HEK293 (cell line): ENCODE measurements around the gene PLA2G4B.

Experiments
- KLF16 ChIP-seq: fragments of 450-650 bp; formaldehyde crosslinking; IDR thresholded peaks from 2 replicates; pipeline ENCODE4 v1.5.1; 2017; ENCODE audit warnings: missing biosample characterization, missing genetic modification characterization
- KLF17 ChIP-seq: fragments of 450-650 bp; formaldehyde crosslinking; IDR thresholded peaks from 2 replicates; pipeline ENCODE4 v1.5.1; 2016; ENCODE audit warnings: missing biosample characterization, missing genetic modification characterization
- KLF7 ChIP-seq: fragments of 450-650 bp; formaldehyde crosslinking; IDR thresholded peaks from 2 replicates; pipeline ENCODE4 v1.5.1; 2016; ENCODE audit warnings: missing biosample characterization, missing genetic modification characterization, borderline replicate concordance
- KLF9 ChIP-seq: fragments of 450-650 bp; formaldehyde crosslinking; IDR thresholded peaks from 2 replicates; pipeline ENCODE4 v1.5.1; 2016; ENCODE audit warnings: missing biosample characterization, missing genetic modification characterization, low read depth
- MZF1 ChIP-seq: fragments of 450-650 bp; formaldehyde crosslinking; IDR thresholded peaks from 2 replicates; pipeline ENCODE4 v1.5.1; 2017; ENCODE audit warnings: missing biosample characterization, missing genetic modification characterization, borderline replicate concordance
- PRDM1 ChIP-seq: fragments of 450-650 bp; formaldehyde crosslinking; IDR thresholded peaks from 2 replicates; pipeline ENCODE4; 2016; ENCODE audit warnings: missing biosample characterization, missing genetic modification characterization
- SCRT1 ChIP-seq: fragments of 450-650 bp; formaldehyde crosslinking; IDR thresholded peaks from 2 replicates; pipeline ENCODE4 v1.5.1; 2016; ENCODE audit warnings: missing biosample characterization, missing genetic modification characterization, borderline replicate concordance
- WT1 ChIP-seq: fragments of 450-650 bp; formaldehyde crosslinking; IDR thresholded peaks from 2 replicates; pipeline ENCODE4 v1.5.1; 2016; ENCODE audit warnings: missing biosample characterization, missing genetic modification characterization
- ZBTB21 ChIP-seq: fragments of 450-650 bp; formaldehyde crosslinking; IDR thresholded peaks from 2 replicates; pipeline ENCODE4 v1.5.1; 2017; ENCODE audit warnings: missing biosample characterization, missing genetic modification characterization
- ZEB2 ChIP-seq: fragments of 450-650 bp; formaldehyde crosslinking; IDR thresholded peaks from 2 replicates; pipeline ENCODE4 v1.5.1; 2016; ENCODE audit warnings: missing biosample characterization, missing genetic modification characterization
- ZNF112 ChIP-seq: fragments of 450-650 bp; formaldehyde crosslinking; IDR thresholded peaks from 2 replicates; pipeline ENCODE4 v1.5.0; 2017; ENCODE audit warnings: missing biosample characterization, missing genetic modification characterization
- ZNF140 ChIP-seq: fragments of 450-650 bp; formaldehyde crosslinking; IDR thresholded peaks from 2 replicates; pipeline ENCODE4 v1.5.1; 2016; ENCODE audit warnings: missing biosample characterization, missing genetic modification characterization
- ZNF2 ChIP-seq: fragments of 450-650 bp; formaldehyde crosslinking; IDR thresholded peaks from 2 replicates; pipeline ENCODE4 v1.5.1; 2016; ENCODE audit warnings: missing biosample characterization, missing genetic modification characterization
- ZNF239 ChIP-seq: fragments of 450-650 bp; formaldehyde crosslinking; IDR thresholded peaks from 2 replicates; pipeline ENCODE4 v1.5.1; 2016; ENCODE audit warnings: missing biosample characterization, missing genetic modification characterization
- ZNF280C ChIP-seq: fragments of 450-650 bp; formaldehyde crosslinking; IDR thresholded peaks from 2 replicates; pipeline ENCODE4 v1.5.1; 2016; ENCODE audit warnings: missing biosample characterization, missing genetic modification characterization
- ZNF280D ChIP-seq: fragments of 450-650 bp; formaldehyde crosslinking; IDR thresholded peaks from 2 replicates; pipeline ENCODE4 v1.5.1; 2016; ENCODE audit warnings: missing biosample characterization, missing genetic modification characterization
- ZNF292 ChIP-seq: fragments of 450-650 bp; formaldehyde crosslinking; IDR thresholded peaks from 2 replicates; pipeline ENCODE4 v1.5.1; 2016; ENCODE audit warnings: low read depth, missing biosample characterization, missing genetic modification characterization, borderline replicate concordance
- ZNF341 ChIP-seq: fragments of 450-650 bp; formaldehyde crosslinking; IDR thresholded peaks from 2 replicates; pipeline ENCODE4; 2016; ENCODE audit warnings: low read depth, missing biosample characterization, missing genetic modification characterization
- ZNF350 ChIP-seq: fragments of 450-650 bp; formaldehyde crosslinking; IDR thresholded peaks from 2 replicates; pipeline ENCODE4 v1.5.0; 2017; ENCODE audit warnings: missing biosample characterization, mild to moderate bottlenecking, missing genetic modification characterization
- ZNF555 ChIP-seq: fragments of 450-650 bp; formaldehyde crosslinking; conservative IDR thresholded peaks from 2 replicates; pipeline ENCODE4 v1.5.1; 2017; ENCODE audit warnings: missing biosample characterization, mild to moderate bottlenecking, missing genetic modification characterization, inconsistent platforms
- ZNF610 ChIP-seq: fragments of 450-650 bp; formaldehyde crosslinking; IDR thresholded peaks from 2 replicates; pipeline ENCODE4 v1.5.1; 2016; ENCODE audit warnings: missing biosample characterization, missing genetic modification characterization, borderline replicate concordance
- ZNF629 ChIP-seq: fragments of 450-650 bp; formaldehyde crosslinking; IDR thresholded peaks from 2 replicates; pipeline ENCODE4 v1.5.1; 2017; ENCODE audit warnings: missing biosample characterization, missing genetic modification characterization
- ZNF660 ChIP-seq: fragments of 450-650 bp; IDR thresholded peaks from 2 replicates; pipeline ENCODE4 v1.5.1; 2018; ENCODE audit warnings: missing biosample characterization, mild to moderate bottlenecking, missing genetic modification characterization
- ZNF670 ChIP-seq: fragments of 450-650 bp; formaldehyde crosslinking; IDR thresholded peaks from 2 replicates; pipeline ENCODE4 v1.5.1; 2016; ENCODE audit warnings: missing biosample characterization, missing genetic modification characterization, low read depth
- ZNF677 ChIP-seq: fragments of 450-650 bp; IDR thresholded peaks from 2 replicates; pipeline ENCODE4 v1.5.0; 2018; ENCODE audit warnings: missing biosample characterization, mild to moderate bottlenecking, missing genetic modification characterization, moderate library complexity
- TF ChIP-seq, protein P1 (sequence below): fragments of 450-650 bp; formaldehyde crosslinking; IDR thresholded peaks from 2 replicates; pipeline ENCODE4 v1.5.1; 2016; ENCODE audit warnings: missing biosample characterization, missing genetic modification characterization
- TF ChIP-seq, protein P2 (sequence below): fragments of 450-650 bp; IDR thresholded peaks from 2 replicates; pipeline ENCODE4 v1.5.1; 2018; ENCODE audit warnings: missing biosample characterization, missing genetic modification characterization
- TF ChIP-seq, protein P3 (sequence below): fragments of 450-650 bp; formaldehyde crosslinking; IDR thresholded peaks from 2 replicates; pipeline ENCODE4 v1.5.1; 2016; ENCODE audit warnings: missing biosample characterization, missing genetic modification characterization

The PLA2G4B gene

GRCh38 chr15:41827880-41828806 lies 10.5 kb upstream of the PLA2G4B start, which contains the start of gene JMJD7 (continued):
- no peak for TF ChIP-seq ZNF280D (tag by site-specific recombination)
- no peak for TF ChIP-seq KLF7 (tag by site-specific recombination)
- no peak for TF ChIP-seq ZNF2 (tag by site-specific recombination)
- no peak for TF ChIP-seq SCRT1
- TF ChIP-seq KLF16 (tag by site-specific recombination) = 0 out of 2 replicates have a peak, but pooled peaks have one; percentile 31
- no peak for TF ChIP-seq MZF1 (tag by site-specific recombination)
- no peak for TF ChIP-seq ZNF112
- peak; percentile 18; the same call in 1 of the 2 replicates for TF ChIP-seq ZNF629
- TF ChIP-seq, protein P1, sequence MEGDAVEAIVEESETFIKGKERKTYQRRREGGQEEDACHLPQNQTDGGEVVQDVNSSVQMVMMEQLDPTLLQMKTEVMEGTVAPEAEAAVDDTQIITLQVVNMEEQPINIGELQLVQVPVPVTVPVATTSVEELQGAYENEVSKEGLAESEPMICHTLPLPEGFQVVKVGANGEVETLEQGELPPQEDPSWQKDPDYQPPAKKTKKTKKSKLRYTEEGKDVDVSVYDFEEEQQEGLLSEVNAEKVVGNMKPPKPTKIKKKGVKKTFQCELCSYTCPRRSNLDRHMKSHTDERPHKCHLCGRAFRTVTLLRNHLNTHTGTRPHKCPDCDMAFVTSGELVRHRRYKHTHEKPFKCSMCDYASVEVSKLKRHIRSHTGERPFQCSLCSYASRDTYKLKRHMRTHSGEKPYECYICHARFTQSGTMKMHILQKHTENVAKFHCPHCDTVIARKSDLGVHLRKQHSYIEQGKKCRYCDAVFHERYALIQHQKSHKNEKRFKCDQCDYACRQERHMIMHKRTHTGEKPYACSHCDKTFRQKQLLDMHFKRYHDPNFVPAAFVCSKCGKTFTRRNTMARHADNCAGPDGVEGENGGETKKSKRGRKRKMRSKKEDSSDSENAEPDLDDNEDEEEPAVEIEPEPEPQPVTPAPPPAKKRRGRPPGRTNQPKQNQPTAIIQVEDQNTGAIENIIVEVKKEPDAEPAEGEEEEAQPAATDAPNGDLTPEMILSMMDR (tag by site-specific recombination) = no peak
- TF ChIP-seq, protein P2, sequence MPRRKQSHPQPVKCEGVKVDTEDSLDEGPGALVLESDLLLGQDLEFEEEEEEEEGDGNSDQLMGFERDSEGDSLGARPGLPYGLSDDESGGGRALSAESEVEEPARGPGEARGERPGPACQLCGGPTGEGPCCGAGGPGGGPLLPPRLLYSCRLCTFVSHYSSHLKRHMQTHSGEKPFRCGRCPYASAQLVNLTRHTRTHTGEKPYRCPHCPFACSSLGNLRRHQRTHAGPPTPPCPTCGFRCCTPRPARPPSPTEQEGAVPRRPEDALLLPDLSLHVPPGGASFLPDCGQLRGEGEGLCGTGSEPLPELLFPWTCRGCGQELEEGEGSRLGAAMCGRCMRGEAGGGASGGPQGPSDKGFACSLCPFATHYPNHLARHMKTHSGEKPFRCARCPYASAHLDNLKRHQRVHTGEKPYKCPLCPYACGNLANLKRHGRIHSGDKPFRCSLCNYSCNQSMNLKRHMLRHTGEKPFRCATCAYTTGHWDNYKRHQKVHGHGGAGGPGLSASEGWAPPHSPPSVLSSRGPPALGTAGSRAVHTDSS = no peak
- TF ChIP-seq ZNF292 = no peak
- TF ChIP-seq ZNF341 (tag by site-specific recombination) = peak; percentile 32; the same call in 1 of the 2 replicates
- TF ChIP-seq KLF17 = peak; percentile 61
- TF ChIP-seq PRDM1 = no peak
- peak; percentile 70 for TF ChIP-seq WT1 (tag by site-specific recombination)
- no peak for TF ChIP-seq ZNF239
- TF ChIP-seq ZNF610 (tag by site-specific recombination) = no peak
- TF ChIP-seq ZNF677 (tag by site-specific recombination) = no peak
- TF ChIP-seq ZNF140 (tag by site-specific recombination) = no peak
- TF ChIP-seq ZBTB21 (tag by site-specific recombination) = no peak
- TF ChIP-seq KLF9 (tag by site-specific recombination) = peak; percentile 44
- no peak for TF ChIP-seq ZNF555
- no peak for TF ChIP-seq ZNF350
- TF ChIP-seq ZEB2 (tag by site-specific recombination) = peak; percentile 54
- TF ChIP-seq ZNF670 = no peak
- TF ChIP-seq, protein P3, sequence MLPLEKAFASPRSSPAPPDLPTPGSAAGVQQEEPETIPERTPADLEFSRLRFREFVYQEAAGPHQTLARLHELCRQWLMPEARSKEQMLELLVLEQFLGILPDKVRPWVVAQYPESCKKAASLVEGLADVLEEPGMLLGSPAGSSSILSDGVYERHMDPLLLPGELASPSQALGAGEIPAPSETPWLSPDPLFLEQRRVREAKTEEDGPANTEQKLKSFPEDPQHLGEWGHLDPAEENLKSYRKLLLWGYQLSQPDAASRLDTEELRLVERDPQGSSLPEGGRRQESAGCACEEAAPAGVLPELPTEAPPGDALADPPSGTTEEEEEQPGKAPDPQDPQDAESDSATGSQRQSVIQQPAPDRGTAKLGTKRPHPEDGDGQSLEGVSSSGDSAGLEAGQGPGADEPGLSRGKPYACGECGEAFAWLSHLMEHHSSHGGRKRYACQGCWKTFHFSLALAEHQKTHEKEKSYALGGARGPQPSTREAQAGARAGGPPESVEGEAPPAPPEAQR = no peak
- TF ChIP-seq ZNF660 = no peak
- no peak for TF ChIP-seq ZNF280C (tag by site-specific recombination)
